DND-41 (cell line): Measurements from ENCODE around the gene SPEG.

Experiments used
- CTCF ChIP-seq: IDR thresholded peaks from 2 replicates; pipeline ENCODE4 v1.5.1; 2012; ENCODE audit warnings: borderline replicate concordance, low read length, moderate library complexity, mild to moderate bottlenecking; ENCODE audit not compliant: poor library complexity, severe bottlenecking; ENCODE audit errors: extremely low read depth
- EZH2 ChIP-seq: IDR thresholded peaks from 3 replicates; pipeline ENCODE4 v1.6.1; 2012; ENCODE audit warnings: borderline replicate concordance, low read depth, mild to moderate bottlenecking, moderate library complexity, low read length, inconsistent platforms; ENCODE audit not compliant: severe bottlenecking

GRCh38 chr2:219448099-219448775 is 13.6 kb downstream of the SPEG start:
- TF ChIP-seq CTCF (no peak), EZH2 (no peak)
